HL-60/S4 treated with phorbol 12-myristate 13-acetate at 8.2 ng/mL for 4 days and 3 days (cell line): ENCODE results near the gene EIF2B2.

Experiments
- in situ Hi-C: fragments of 300-500 bp; cut with MboI; formaldehyde crosslinking; loops from 2 replicates; pipeline ENCODE4 v1.15.0; 2022; ENCODE audit warnings: low sequenced_read_pairs

EIF2B2 gene

DNA sequence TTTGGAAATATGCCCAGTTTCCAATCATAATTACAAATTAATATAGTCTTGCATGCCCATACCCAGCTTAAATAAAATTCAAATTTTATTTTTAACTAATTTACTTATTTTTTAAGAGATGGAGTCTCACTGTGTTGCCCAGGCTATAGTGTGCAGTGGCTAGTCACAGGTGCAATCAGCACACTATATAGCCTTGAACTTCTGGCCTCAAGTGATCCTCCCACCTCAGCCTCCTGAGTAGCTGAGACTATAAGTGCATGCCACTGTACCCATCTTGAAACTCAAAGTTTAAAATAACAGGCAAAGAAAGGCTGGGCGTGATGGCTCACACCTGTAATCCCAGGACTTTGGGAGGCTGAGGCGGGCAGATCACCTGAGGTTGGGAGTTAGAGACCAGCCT lies 38.2 kb downstream of the EIF2B2 start:
- in situ Hi-C loops: no loop called here

- in situ Hi-C loops: no loop called here
Measured at GRCh38 chr14:75041613-75042012, 38.9 kb downstream of the EIF2B2 start.

DNA sequence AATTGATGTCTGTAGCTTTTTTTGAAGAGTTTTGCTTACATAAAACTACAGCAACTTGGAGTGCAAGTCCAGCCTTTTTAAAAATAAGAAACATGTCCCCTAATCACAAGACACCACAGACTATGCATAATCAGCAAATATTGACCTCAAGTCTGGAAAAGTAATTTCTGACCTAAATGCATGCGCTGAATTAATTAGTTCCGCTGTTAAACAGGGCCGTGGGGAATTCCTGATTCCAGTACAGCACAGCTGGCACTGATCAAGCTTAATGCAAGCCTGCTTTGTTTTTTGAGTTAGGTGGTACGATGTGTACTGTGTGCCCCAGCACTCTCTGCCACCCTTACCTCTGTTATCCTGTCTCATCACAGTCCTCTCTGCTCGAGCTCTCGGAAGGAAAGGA lies 39.3 kb downstream of the EIF2B2 start:
- in situ Hi-C loops: no loop called here

DNA sequence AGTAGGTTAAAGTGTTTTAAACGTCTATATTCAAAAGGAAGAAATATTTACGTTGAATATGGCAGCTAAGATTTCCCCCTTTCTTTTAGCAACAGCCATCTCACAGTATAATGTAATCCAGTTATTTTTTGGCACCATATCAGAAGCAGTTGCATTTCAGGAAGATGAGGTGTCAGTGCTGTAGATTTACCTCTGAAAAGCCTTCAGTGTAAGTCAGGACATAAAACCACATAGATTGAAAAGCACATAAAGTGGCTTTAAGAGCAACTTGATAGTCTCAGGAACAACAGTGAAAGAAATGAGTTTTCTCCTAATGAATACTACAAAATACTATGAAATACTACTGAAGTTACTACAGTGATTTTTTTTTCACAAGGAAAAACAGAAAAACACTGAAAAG lies 41.6 kb downstream of the EIF2B2 start:
- in situ Hi-C loops: no loop called here

DNA sequence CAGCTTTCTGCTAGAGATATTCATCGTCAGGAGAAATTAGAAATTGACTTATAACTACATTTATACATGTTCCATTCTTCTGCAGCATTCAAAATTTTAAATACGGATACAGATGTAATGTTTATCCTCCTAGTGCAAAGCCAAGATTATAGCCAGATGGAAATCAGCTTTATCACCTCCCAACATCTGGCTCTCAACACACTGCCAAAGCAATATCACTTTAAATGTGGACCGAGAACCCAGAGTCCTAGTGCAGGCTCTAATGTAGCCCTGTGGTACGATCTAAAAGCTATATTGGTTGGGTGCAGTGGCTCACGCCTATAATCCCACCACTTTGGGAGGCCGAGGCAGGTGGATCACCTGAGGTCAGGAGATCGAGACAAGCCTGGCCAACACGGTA lies 42.0 kb downstream of the EIF2B2 start:
- in situ Hi-C loops: no loop called here

DNA sequence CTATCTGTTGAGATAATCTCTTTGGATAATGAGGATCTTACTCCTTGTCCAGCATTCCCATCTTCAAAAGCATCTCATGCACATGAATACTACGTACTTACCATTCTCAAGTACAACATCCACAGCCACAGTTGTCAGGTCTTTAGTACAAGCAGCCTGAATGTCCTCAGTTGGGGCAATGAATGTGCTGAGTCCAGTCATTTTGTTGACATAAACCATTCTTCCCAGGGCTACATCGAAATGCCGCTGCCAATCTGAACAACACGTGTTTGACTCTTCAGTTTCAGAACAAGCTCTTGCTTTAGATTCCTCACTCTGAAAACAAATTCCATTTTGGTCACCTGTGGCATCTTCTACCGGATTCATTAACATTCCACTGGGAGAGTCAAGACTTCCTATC lies 43.6 kb downstream of the EIF2B2 start:
- in situ Hi-C loops: no loop called here

- in situ Hi-C loops: no loop called here
Measured at GRCh38 chr14:75046899-75047298, 44.2 kb downstream of the EIF2B2 start.

DNA sequence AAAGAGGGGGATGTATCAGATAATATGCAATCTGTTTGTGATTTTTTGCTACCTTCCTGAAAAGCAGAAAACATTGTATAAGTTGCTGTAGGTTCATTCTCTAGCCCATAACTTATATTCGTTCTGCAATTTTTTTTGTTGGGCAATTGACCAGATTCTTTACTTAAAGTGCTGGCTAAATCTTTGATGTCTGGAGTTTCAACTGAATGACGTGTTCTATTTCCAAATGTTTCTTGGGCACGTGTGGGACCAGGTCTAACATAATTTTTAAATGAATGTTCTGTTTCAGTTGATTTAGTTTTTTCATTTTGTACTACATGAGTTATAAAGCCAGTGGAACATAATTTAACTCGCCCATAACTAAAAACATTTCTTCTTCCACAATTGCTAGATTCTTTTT lies 44.8 kb downstream of the EIF2B2 start:
- in situ Hi-C loops: no loop called here

DNA sequence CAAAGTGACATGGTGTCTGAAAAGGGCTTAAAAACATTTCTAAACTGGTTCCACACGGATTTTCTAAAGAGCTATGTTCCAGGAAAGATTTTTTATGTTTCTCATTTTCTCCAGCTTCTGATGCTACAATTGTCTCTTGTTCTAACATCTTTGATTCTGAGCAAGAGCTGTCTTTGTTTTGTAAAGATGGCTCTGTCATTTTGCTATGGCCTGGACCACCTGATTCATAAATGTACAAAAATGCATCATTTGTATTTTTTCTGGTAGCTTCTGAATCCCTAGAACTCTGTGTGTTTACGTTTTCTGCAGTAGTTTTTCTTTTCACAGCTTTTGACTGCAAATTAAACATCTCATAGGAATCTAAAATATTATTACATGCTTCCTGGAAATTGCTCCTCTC lies 45.4 kb downstream of the EIF2B2 start:
- in situ Hi-C loops: no loop called here

- in situ Hi-C loops: no loop called here
Measured at GRCh38 chr14:75049136-75049535, 46.4 kb downstream of the EIF2B2 start.

GRCh38 chr14:75049731-75050201 lies 47.0 kb downstream of the EIF2B2 start:
- in situ Hi-C loops: no loop called here

DNA sequence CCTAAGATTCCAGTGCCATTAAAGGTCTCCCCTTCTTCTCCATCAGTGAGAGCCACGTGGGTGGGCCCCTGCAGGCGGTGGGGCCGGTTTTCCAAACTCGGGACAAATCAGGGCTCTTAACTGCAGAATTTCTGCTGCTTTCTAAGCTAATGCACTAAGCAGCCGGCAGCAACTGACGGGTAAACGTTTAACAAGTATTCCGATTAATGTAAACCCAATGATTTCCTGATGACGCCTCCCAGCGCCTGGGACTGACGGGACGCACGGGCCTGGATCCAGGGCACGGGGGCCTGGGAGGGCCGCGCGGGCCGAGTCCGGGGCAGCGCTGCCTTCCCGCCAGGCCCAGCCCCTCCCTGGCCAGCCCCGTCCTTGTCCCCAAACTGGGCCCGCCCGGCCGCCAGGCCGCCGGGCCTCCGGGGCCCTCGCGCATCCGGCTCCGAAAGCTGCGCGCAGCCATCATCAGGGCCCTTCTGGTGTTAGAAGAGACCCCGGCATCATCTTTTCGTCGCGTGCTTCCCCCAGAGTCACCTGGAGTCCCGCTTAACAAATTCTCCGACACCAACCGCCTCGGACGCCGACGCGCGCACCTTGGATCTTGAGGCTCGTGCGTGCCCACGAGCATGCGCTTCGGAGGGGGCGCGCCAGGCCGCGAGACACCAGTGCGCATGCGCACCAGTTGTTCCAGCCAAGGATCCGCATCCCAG lies 48.3 kb downstream of the EIF2B2 start, which contains the start of gene MLH3:
MLH3 (minus strand) TSS at position 616 of the 704 bp plus-strand sequence. CDS start 1,812 bp downstream, outside the sequence.
- in situ Hi-C loops: no loop called here

GRCh38 chr14:75051556-75051899 lies 48.8 kb downstream of the EIF2B2 start:
- in situ Hi-C loops: no loop called here

- in situ Hi-C loops: no loop called here
Measured at GRCh38 chr14:75053396-75054291, 50.9 kb downstream of the EIF2B2 start.

DNA sequence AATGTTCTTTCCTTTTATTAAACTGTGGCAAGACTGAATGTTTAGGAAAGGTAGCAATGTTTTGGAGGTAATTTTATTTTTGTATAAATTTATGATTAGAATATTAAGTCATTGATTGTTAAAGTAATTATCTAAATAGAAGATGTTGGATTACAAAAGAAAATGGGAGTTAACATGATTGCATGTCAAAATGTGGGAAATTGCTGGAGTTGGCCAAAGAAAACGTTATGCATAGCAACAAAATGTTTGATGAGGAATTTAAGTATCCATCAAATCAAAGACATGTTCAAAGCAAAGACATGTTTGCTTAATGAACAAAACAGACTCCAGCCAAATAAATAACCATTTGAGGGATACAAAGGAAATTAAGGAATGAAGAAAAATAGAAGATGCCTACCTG lies 51.7 kb downstream of the EIF2B2 start:
- in situ Hi-C loops: no loop called here

- in situ Hi-C loops: no loop called here
Measured at GRCh38 chr14:75059642-75060041, 56.9 kb downstream of the EIF2B2 start.

- in situ Hi-C loops: no loop called here
Measured at GRCh38 chr14:75060420-75060819, 57.7 kb downstream of the EIF2B2 start.
